HepG2 (cell line): ENCODE data around the gene PTGR1. TPM values are rescaled to one million over a fixed set of nuclear protein-coding genes. Genes with fewer than 3 reads are reported as not detected.

Experiments used
- AHDC1 ChIP-seq: sonication (generic); formaldehyde crosslinking; IDR thresholded peaks from 2 replicates; pipeline ENCODE4 v1.5.1; 2020; ENCODE audit warnings: mild to moderate bottlenecking, missing genetic modification reagents, borderline replicate concordance
- ATF7 ChIP-seq, 2 experiments: fragments of 450-650 bp in 1 of 2; sonication (generic) in 1 of 2; formaldehyde crosslinking in 1 of 2; IDR thresholded peaks; 2 replicates each; pipeline versions ENCODE4 v1.4.0 to v1.6.1; 2016 to 2020; ENCODE audit warnings: antibody characterized with exemption in 1 of 2, mild to moderate bottlenecking in 1 of 2, missing genetic modification reagents in 1 of 2
- FOXO1 ChIP-seq: sonication (generic); formaldehyde crosslinking; IDR thresholded peaks from 2 replicates; pipeline ENCODE4 v1.4.0; 2020; ENCODE audit warnings: missing genetic modification reagents
- HIVEP1 ChIP-seq: sonication (generic); formaldehyde crosslinking; IDR thresholded peaks from 2 replicates; pipeline ENCODE4 v1.4.0; 2020; ENCODE audit warnings: mild to moderate bottlenecking, missing genetic modification reagents
- HMGXB3 ChIP-seq: sonication (generic); formaldehyde crosslinking; IDR thresholded peaks from 2 replicates; pipeline ENCODE4 v1.4.0; 2020; ENCODE audit warnings: missing genetic modification reagents, borderline replicate concordance
- PHF8 ChIP-seq: sonication (generic); formaldehyde crosslinking; IDR thresholded peaks from 2 replicates; pipeline ENCODE4 v1.5.0; 2020; ENCODE audit warnings: missing genetic modification reagents
- ZNF407 ChIP-seq: sonication (generic); formaldehyde crosslinking; IDR thresholded peaks from one replicate; pipeline ENCODE4 v1.5.1; 2020; ENCODE audit warnings: mild to moderate bottlenecking, missing genetic modification reagents; ENCODE audit errors: not compliant biosample characterization
- ZNF83 ChIP-seq: sonication (generic); formaldehyde crosslinking; IDR thresholded peaks from 2 replicates; pipeline ENCODE4 v1.4.0; 2020; ENCODE audit warnings: missing genetic modification reagents, mild to moderate bottlenecking, borderline replicate concordance
- ZNF879 ChIP-seq: sonication (generic); formaldehyde crosslinking; IDR thresholded peaks from 2 replicates; pipeline ENCODE4 v1.8.1; 2023; ENCODE audit warnings: missing genetic modification reagents
- polyA plus RNA-seq, 8 experiments: library from polyadenylated mRNA; depleted of rRNA in 3 of 8; stranded (reverse) in 7 of 8; unstranded in 1 of 8; fragments of >200 nt; fragmentation: Illumina TruSeq in 4 of 8; extraction: Trizol in 4 of 8; gene quantifications; 2 replicates each; pipeline versions ENCODE4 v1.2.1 to v1.2.3, GENCODE V29; 2011 to 2016; ENCODE audit warnings: low read depth in 4 of 8, missing spikeins in 1 of 8, mixed read lengths in 1 of 8; ENCODE audit not compliant: insufficient read depth in 1 of 8
- total RNA-seq, 5 experiments: library from RNA; depleted of rRNA; stranded (reverse); fragments of >200 nt; fragmentation: Illumina TruSeq; extraction: Trizol; gene quantifications; 2 replicates each; pipeline ENCODE4 v1.2.3, GENCODE V29; 2016; ENCODE audit warnings: low read depth in 1 of 5

PTGR1 gene
- total and polyA plus RNA-seq, 2 of the 13 experiments (the other 11 are each of a cell fraction or from before 2014, with no cell fraction given), result 6.0 to 15.8 TPM

- no peak for TF ChIP-seq PHF8 (CRISPR knock-in tag)
- no peak for TF ChIP-seq ZNF407 (CRISPR knock-in tag)
- no peak for TF ChIP-seq HIVEP1 (CRISPR knock-in tag)
- no peak for TF ChIP-seq HMGXB3 (CRISPR knock-in tag)
- TF ChIP-seq AHDC1 (CRISPR knock-in tag), result peak; percentile 47; the same call in 1 of the 2 replicates
- no peak for TF ChIP-seq ATF7 (IDR thresholded peaks at IDR 0.05)
- no peak for TF ChIP-seq ATF7 (CRISPR knock-in tag; IDR thresholded peaks at IDR 0.05)
- TF ChIP-seq ZNF83 (CRISPR knock-in tag), result no peak
- no peak for TF ChIP-seq ZNF879 (CRISPR knock-in tag)
- TF ChIP-seq FOXO1 (CRISPR knock-in tag), result no peak
These were observed 28.0 kb upstream of the PTGR1 start (continued) for GRCh38 chr9:111627260-111627963.
